PC-9 (cell line): ENCODE results near the gene ZNF592.

Experiments used
- EZH2 ChIP-seq: fragments of 200-600 bp; sonication (generic); IDR thresholded peaks from 2 replicates; pipeline ENCODE4 v1.8.0; 2017; ENCODE audit warnings: antibody characterized with exemption, low read depth
- TF ChIP-seq, protein P1 (sequence below): fragments of 200-600 bp; sonication (generic); conservative IDR thresholded peaks from 2 replicates; pipeline ENCODE4 v1.6.1; 2017; ENCODE audit warnings: mixed run types, antibody characterized with exemption, mild to moderate bottlenecking, moderate library complexity

DNA sequence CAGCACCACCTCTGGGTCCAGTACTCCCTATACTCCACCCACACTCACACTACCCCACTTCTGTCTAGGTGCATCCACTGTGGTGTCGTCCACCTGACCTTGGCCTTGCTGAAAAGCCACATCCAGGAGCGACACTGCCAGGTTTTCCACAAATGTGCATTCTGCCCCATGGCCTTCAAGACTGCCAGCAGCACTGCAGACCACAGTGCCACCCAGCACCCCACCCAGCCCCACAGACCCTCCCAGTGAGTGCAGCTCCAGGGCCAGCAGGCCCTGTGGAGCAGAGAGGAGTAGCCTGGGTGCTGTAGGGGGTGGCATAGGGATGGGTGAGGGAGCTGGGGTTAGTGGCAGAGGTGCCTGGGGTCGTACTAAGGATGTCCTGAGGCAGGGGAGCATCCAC is 49.4 kb downstream of the ZNF592 start:
- TF ChIP-seq EZH2: no peak
- TF ChIP-seq, protein P1, sequence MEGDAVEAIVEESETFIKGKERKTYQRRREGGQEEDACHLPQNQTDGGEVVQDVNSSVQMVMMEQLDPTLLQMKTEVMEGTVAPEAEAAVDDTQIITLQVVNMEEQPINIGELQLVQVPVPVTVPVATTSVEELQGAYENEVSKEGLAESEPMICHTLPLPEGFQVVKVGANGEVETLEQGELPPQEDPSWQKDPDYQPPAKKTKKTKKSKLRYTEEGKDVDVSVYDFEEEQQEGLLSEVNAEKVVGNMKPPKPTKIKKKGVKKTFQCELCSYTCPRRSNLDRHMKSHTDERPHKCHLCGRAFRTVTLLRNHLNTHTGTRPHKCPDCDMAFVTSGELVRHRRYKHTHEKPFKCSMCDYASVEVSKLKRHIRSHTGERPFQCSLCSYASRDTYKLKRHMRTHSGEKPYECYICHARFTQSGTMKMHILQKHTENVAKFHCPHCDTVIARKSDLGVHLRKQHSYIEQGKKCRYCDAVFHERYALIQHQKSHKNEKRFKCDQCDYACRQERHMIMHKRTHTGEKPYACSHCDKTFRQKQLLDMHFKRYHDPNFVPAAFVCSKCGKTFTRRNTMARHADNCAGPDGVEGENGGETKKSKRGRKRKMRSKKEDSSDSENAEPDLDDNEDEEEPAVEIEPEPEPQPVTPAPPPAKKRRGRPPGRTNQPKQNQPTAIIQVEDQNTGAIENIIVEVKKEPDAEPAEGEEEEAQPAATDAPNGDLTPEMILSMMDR: no peak
